SU-DHL-6 (cell line): ENCODE results near the gene SLC1A1.
"Not testable (repeated sequence)": the region's sequence is repeated elsewhere in the genome, so short reads cannot be mapped to it uniquely, and the experiment has no call there.

Experiments
- H2AFZ ChIP-seq: fragments of 200-600 bp; sonication (generic); 2 replicates; pipeline ENCODE4 v1.6.1; 2014; ENCODE audit warnings: low read depth, mild to moderate bottlenecking, moderate library complexity, mixed read lengths, antibody characterized with exemption, low read length; ENCODE audit not compliant: severe bottlenecking
- H3F3A ChIP-seq: fragments of 200-600 bp; shearing (Covaris generic); 2 replicates; pipeline ENCODE4 v1.6.0; 2016; ENCODE audit warnings: antibody characterized with exemption, mild to moderate bottlenecking; ENCODE audit not compliant: insufficient read depth
- H3K27ac ChIP-seq: fragments of 200-600 bp; sonication (generic); 2 replicates; pipeline ENCODE4 v1.5.1; 2016; ENCODE audit warnings: low read depth, mild to moderate bottlenecking, low read length, moderate library complexity, mixed read lengths
- H3K27me3 ChIP-seq: fragments of 200-600 bp; sonication (generic), shearing (Covaris generic); 2 replicates; pipeline ENCODE4 v1.6.0; 2014; ENCODE audit warnings: mild to moderate bottlenecking, low read length
- H3K36me3 ChIP-seq: fragments of 200-600 bp; sonication (generic); 2 replicates; pipeline ENCODE4 v1.6.1; 2014; ENCODE audit warnings: mild to moderate bottlenecking, low read length, mixed read lengths
- H3K4me2 ChIP-seq: fragments of 300-600, 200-600 bp; shearing (Covaris generic), sonication (generic); 2 replicates; pipeline ENCODE4 v1.6.0; 2014; ENCODE audit warnings: low read length, low read depth, mild to moderate bottlenecking; ENCODE audit not compliant: poor library complexity, severe bottlenecking
- H3K4me3 ChIP-seq: fragments of 200-600 bp; sonication (generic); 2 replicates; pipeline ENCODE4 v1.5.1; 2014; ENCODE audit warnings: antibody characterized with exemption, low read length, mild to moderate bottlenecking, mixed read lengths; ENCODE audit not compliant: insufficient read depth, poor library complexity, severe bottlenecking
- H3K79me2 ChIP-seq: fragments of 200-600 bp; sonication (generic); 2 replicates; pipeline ENCODE4 v1.6.1; 2014; ENCODE audit warnings: mild to moderate bottlenecking, low read length, moderate library complexity; ENCODE audit not compliant: insufficient read depth
- H3K9ac ChIP-seq: fragments of 200-600 bp; sonication (generic); 2 replicates; pipeline ENCODE4 v1.7.0; 2014; ENCODE audit warnings: mild to moderate bottlenecking, low read length
- H3K9me2 ChIP-seq: fragments of 200-600 bp; sonication (generic); replicated peaks from 2 replicates; pipeline ENCODE4 v1.6.1; 2014; ENCODE audit warnings: low read length; ENCODE audit not compliant: insufficient read depth
- H3K9me3 ChIP-seq: fragments of 200-600 bp; sonication (generic); 2 replicates; pipeline ENCODE4 v1.6.1; 2014; ENCODE audit warnings: low read length, mixed read lengths; ENCODE audit not compliant: insufficient read depth
- H4K20me1 ChIP-seq: fragments of 200-600 bp; sonication (generic); 2 replicates; pipeline ENCODE4 v1.6.1; 2014; ENCODE audit warnings: low read depth, mild to moderate bottlenecking, antibody characterized with exemption, low read length, moderate library complexity, mixed read lengths
- CTCF ChIP-seq: fragments of 200-600 bp; sonication (generic); IDR thresholded peaks from one replicate; pipeline ENCODE4 v1.5.1; 2017; ENCODE audit warnings: antibody characterized with exemption, mild to moderate bottlenecking, low read length, moderate library complexity; ENCODE audit not compliant: insufficient read depth, poor library complexity, severe bottlenecking
- EZH2phosphoT487 ChIP-seq: fragments of 200-600 bp; sonication (generic), shearing (Covaris generic); conservative IDR thresholded peaks from 2 replicates; pipeline ENCODE4 v1.6.1; 2018; ENCODE audit warnings: mild to moderate bottlenecking, antibody characterized with exemption, low read length, moderate library complexity, mixed read lengths

SLC1A1 gene

GRCh38 chr9:4519604-4520003 lies 29.3 kb downstream of the SLC1A1 start:
- Histone ChIP-seq H3K4me2 (no peak overlapping the region), H4K20me1 (no peaks in the 10 kb centered on the region), H3K4me3 (no peak overlapping the region), H3K9me3 (no peaks in the 10 kb centered on the region), H3F3A (no peaks in the 10 kb centered on the region), H3K27ac (no peak overlapping the region), H3K9ac (no peak overlapping the region), H2AFZ (no peak overlapping the region), H3K36me3 (no peaks in the 10 kb centered on the region), H3K9me2 (no peaks in the 10 kb centered on the region), H3K27me3 (no peaks in the 10 kb centered on the region), H3K79me2 (no peaks in the 10 kb centered on the region)
- TF ChIP-seq EZH2phosphoT487 (no peak), CTCF (no peak)

- H3K79me2 ChIP-seq = no peaks in the 10 kb centered on the region
- no peak overlapping the region for H3K9ac ChIP-seq
- no peaks in the 10 kb centered on the region for H3F3A ChIP-seq
- H2AFZ ChIP-seq = no peak overlapping the region
- TF ChIP-seq EZH2phosphoT487 (no peak), CTCF (no peak)
- no peak overlapping the region for H3K4me2 ChIP-seq
- no peaks in the 10 kb centered on the region for H4K20me1 ChIP-seq
- H3K9me3 ChIP-seq = no peaks in the 10 kb centered on the region
- H3K27ac ChIP-seq = no peak overlapping the region
- H3K9me2 ChIP-seq = no peaks in the 10 kb centered on the region
- no peaks in the 10 kb centered on the region for H3K27me3 ChIP-seq
- H3K4me3 ChIP-seq = no peak overlapping the region
- no peaks in the 10 kb centered on the region for H3K36me3 ChIP-seq
These were observed 29.8 kb downstream of the SLC1A1 start for GRCh38 chr9:4520055-4520454.

GRCh38 chr9:4530375-4530774 lies 40.1 kb downstream of the SLC1A1 start:
- no peaks in the 10 kb centered on the region for H3F3A ChIP-seq
- H3K4me2 ChIP-seq = no peak overlapping the region
- H3K79me2 ChIP-seq = no peaks in the 10 kb centered on the region
- no peaks in the 10 kb centered on the region for H4K20me1 ChIP-seq
- H3K4me3 ChIP-seq = no peak overlapping the region
- H2AFZ ChIP-seq = no peak overlapping the region
- no peak overlapping the region for H3K9ac ChIP-seq
- no peak for TF ChIP-seq EZH2phosphoT487
- no peak for TF ChIP-seq CTCF
- H3K27me3 ChIP-seq = no peaks in the 10 kb centered on the region
- H3K9me3 ChIP-seq = no peaks in the 10 kb centered on the region
- H3K9me2 ChIP-seq = no peaks in the 10 kb centered on the region
- no peaks in the 10 kb centered on the region for H3K36me3 ChIP-seq
- H3K27ac ChIP-seq = no peak overlapping the region

- H4K20me1 ChIP-seq, H3K27me3 ChIP-seq, H3K4me2 ChIP-seq, H2AFZ ChIP-seq, H3K36me3 ChIP-seq, H3K9ac ChIP-seq, H3K9me3 ChIP-seq, H3F3A ChIP-seq, H3K4me3 ChIP-seq, H3K27ac ChIP-seq, H3K9me2 ChIP-seq, H3K79me2 ChIP-seq: not testable (repeated sequence)
These were observed 40.6 kb downstream of the SLC1A1 start for GRCh38 chr9:4530831-4531230.

GRCh38 chr9:4531355-4531754 lies 41.1 kb downstream of the SLC1A1 start:
- not testable (repeated sequence) for H3K9me2 ChIP-seq, H3K27ac ChIP-seq, H3F3A ChIP-seq, H2AFZ ChIP-seq, H3K4me2 ChIP-seq, H3K9me3 ChIP-seq, H3K36me3 ChIP-seq, H4K20me1 ChIP-seq, H3K9ac ChIP-seq, H3K4me3 ChIP-seq, H3K27me3 ChIP-seq, H3K79me2 ChIP-seq

- H3K36me3 ChIP-seq, H3K9ac ChIP-seq, H3K27me3 ChIP-seq, H4K20me1 ChIP-seq, H3K9me3 ChIP-seq, H3K9me2 ChIP-seq, H2AFZ ChIP-seq, H3K79me2 ChIP-seq, H3K4me3 ChIP-seq, H3K27ac ChIP-seq, H3K4me2 ChIP-seq, H3F3A ChIP-seq: not testable (repeated sequence)
These were observed 43.6 kb downstream of the SLC1A1 start for GRCh38 chr9:4533881-4534280.
